Motor neuron (in vitro differentiated cells): ENCODE measurements around the gene SUSD6. TPM values are rescaled to one million over a fixed set of nuclear protein-coding genes. Genes with fewer than 3 reads are reported as not detected.

Experiments
- ATAC-seq, 8 experiments: fragments of 200-7000 bp; cut with Tn5 transposase; replicated peaks in 6 of 8; 2 replicates each; pipeline ENCODE4 v1.8.0; 2021; ENCODE audit warnings: mild to moderate bottlenecking in 8 of 8, moderate library complexity in 8 of 8
- H3K27ac ChIP-seq, 2 donors: fragments of 250-450 bp; sonication (Bioruptor Pico); 2 replicates each; pipeline ENCODE4 v1.9.0; 2021; ENCODE audit warnings: antibody characterized with exemption in 2 of 2, mild to moderate bottlenecking in 2 of 2, moderate library complexity in 1 of 2
- H3K4me1 ChIP-seq, 2 donors: fragments of 250-450 bp; sonication (Bioruptor Pico); replicated peaks in 1 of 2; 2 replicates each; pipeline ENCODE4 v1.6.1; 2021; ENCODE audit warnings: antibody characterized with exemption in 2 of 2, mild to moderate bottlenecking in 2 of 2, moderate library complexity in 1 of 2
- H3K4me3 ChIP-seq, 5 donors: fragments of 250-450 bp; sonication (Bioruptor Pico); 2 replicates each; pipeline ENCODE4 v1.9.0; 2021; ENCODE audit warnings: antibody characterized with exemption in 5 of 5, mild to moderate bottlenecking in 5 of 5, moderate library complexity in 4 of 5
- WGBS, 10 experiments: fragments of 450-650 bp; shearing (Covaris generic); methylation state at CpG; one replicate each; pipeline ENCODE4 v1.0.0; 2022; 5-methylcytosine and 5-hydroxymethylcytosine counted together
- in situ Hi-C, 9 experiments: fragments of 400-800 bp; cut with MboI; loops; one replicate each; pipeline ENCODE4 v1.15.0; 2021; ENCODE audit warnings: low sequenced_read_pairs in 9 of 9, low pct_unique_long_range_greater_than_20kb in 2 of 9; ENCODE audit not compliant: unreplicated experiment in 9 of 9
- total RNA-seq, 8 experiments: library from RNA; unstranded; fragments of 300-600 nt; gene quantifications; 2 replicates each; pipeline versions ENCODE4 v1.2.3 to v1.2.4, GENCODE V29; 2022

SUSD6 gene
- total RNA-seq, 8 experiments from 2014 or later = 6.5 to 36.3 (median 12.2) TPM

GRCh38 chr14:69615121-69615495, 3.7 kb downstream of the SUSD6 start:
- whole genome bisulfite sequencing, 10 experiments = 63 to 100% (median 79%) methylated on average over 2 to 5 of the region's 5 CpGs; no CpG with 5 or more reads in 3 of the 10 experiments
- no peak overlapping the region for H3K4me3 ChIP-seq
- in situ Hi-C loops = no loop called here
- H3K27ac ChIP-seq = no peak overlapping the region
- no peak for ATAC-seq
- peaks cover 27% of the 10 kb centered on the region in 2 donors for H3K4me1 ChIP-seq

- no peak for ATAC-seq
- in situ Hi-C loops = no loop called here
- WGBS, 10 experiments = 20 to 100% (median 85%) methylated on average over 1 to 9 of the region's 9 CpGs; no CpG with 5 or more reads in 2 of the 10 experiments
- no peak overlapping the region for H3K27ac ChIP-seq
- H3K4me1 ChIP-seq = peaks cover 20 to 21% of the 10 kb centered on the region in 2 donors
- no peak overlapping the region for H3K4me3 ChIP-seq
Observed at GRCh38 chr14:69615496-69616407, 4.4 kb downstream of the SUSD6 start.

- no peak overlapping the region for H3K4me3 ChIP-seq
- H3K27ac ChIP-seq = no peak overlapping the region
- no peak for ATAC-seq
- WGBS, 10 experiments = 67 to 100% (median 90%) methylated on average over 1 of the region's 1 CpG; no CpG with 5 or more reads in 2 of the 10 experiments
- peaks cover 20 to 21% of the 10 kb centered on the region in 2 donors for H3K4me1 ChIP-seq
- in situ Hi-C loops = no loop called here
Observed at GRCh38 chr14:69616408-69616773, 5.0 kb downstream of the SUSD6 start.

- no peak for ATAC-seq
- no peak overlapping the region for H3K4me3 ChIP-seq
- in situ Hi-C loops = no loop called here
- peaks cover 19 to 21% of the 10 kb centered on the region in 2 donors for H3K4me1 ChIP-seq
- WGBS, 10 experiments = 83 to 100% (median 100%) methylated on average over 1 of the region's 1 CpG; no CpG with 5 or more reads in 6 of the 10 experiments
- no peak overlapping the region for H3K27ac ChIP-seq
Observed at GRCh38 chr14:69617796-69618195, 6.4 kb downstream of the SUSD6 start.

GRCh38 chr14:69619012-69619411, 7.6 kb downstream of the SUSD6 start:
- in situ Hi-C loops = no loop called here
- Histone ChIP-seq H3K27ac (no peak overlapping the region), H3K4me1 (peaks cover 8 to 12% of the 10 kb centered on the region in 2 donors), H3K4me3 (no peak overlapping the region)
- no peak for ATAC-seq
- 58 to 100% (median 71%) methylated on average over 1 to 4 of the region's 4 CpGs; no CpG with 5 or more reads in 3 of the 10 experiments for WGBS, 10 experiments

- in situ Hi-C loops = no loop called here
- H3K4me1 ChIP-seq = peaks cover 3 to 7% of the 10 kb centered on the region in 2 donors
- peak in 1 of 8 experiments; percentile 60 for ATAC-seq
- no peak overlapping the region for H3K4me3 ChIP-seq
- H3K27ac ChIP-seq = no peak overlapping the region
- WGBS, 10 experiments = 86 to 100% (median 94%) methylated on average over 1 to 5 of the region's 5 CpGs; no CpG with 5 or more reads in 2 of the 10 experiments
Observed at GRCh38 chr14:69620211-69620611, 8.8 kb downstream of the SUSD6 start.

- in situ Hi-C loops = no loop called here
- Histone ChIP-seq H3K4me3 (no peak overlapping the region), H3K27ac (no peak overlapping the region), H3K4me1 (peaks cover 3 to 4% of the 10 kb centered on the region in 2 donors)
- WGBS, 10 experiments = 80 to 100% (median 91%) methylated on average over 2 of the region's 2 CpGs; no CpG with 5 or more reads in 4 of the 10 experiments
- no peak for ATAC-seq
Observed at GRCh38 chr14:69620981-69621380, 9.6 kb downstream of the SUSD6 start.

- no peak for ATAC-seq
- in situ Hi-C loops = no loop called here
- Histone ChIP-seq H3K4me3 (no peak overlapping the region), H3K4me1 (peaks cover 0 to under 1% of the 10 kb centered on the region in 2 donors), H3K27ac (no peak overlapping the region)
- WGBS, 10 experiments = 71 to 100% (median 88%) methylated on average over 1 to 4 of the region's 4 CpGs; no CpG with 5 or more reads in 3 of the 10 experiments
Observed at GRCh38 chr14:69624136-69624535, 12.7 kb downstream of the SUSD6 start.

- peaks cover 0 to 12% of the 10 kb centered on the region in 2 donors for H3K4me1 ChIP-seq
- peak in 3 of 8 experiments; percentile 20 to 53 (median 30) for ATAC-seq
- no peak overlapping the region for H3K4me3 ChIP-seq
- in situ Hi-C loops = no loop called here
- WGBS, 10 experiments = 10 to 100% (median 82%) methylated on average over 1 to 9 of the region's 11 CpGs; no CpG with 5 or more reads in 2 of the 10 experiments
- no peak overlapping the region for H3K27ac ChIP-seq
Observed at GRCh38 chr14:69625299-69626131, 14.1 kb downstream of the SUSD6 start.

- in situ Hi-C loops = no loop called here
- 77 to 100% (median 94%) methylated on average over 1 to 5 of the region's 5 CpGs; no CpG with 5 or more reads in 1 of the 10 experiments for WGBS, 10 experiments
- peaks cover 0 to 14% of the 10 kb centered on the region in 2 donors for H3K4me1 ChIP-seq
- no peak for ATAC-seq
- H3K27ac ChIP-seq = no peak overlapping the region
- H3K4me3 ChIP-seq = no peak overlapping the region
Observed at GRCh38 chr14:69626132-69626500, 14.7 kb downstream of the SUSD6 start.

GRCh38 chr14:69629225-69630127, 18.1 kb downstream of the SUSD6 start:
- Histone ChIP-seq H3K4me3 (no peak overlapping the region), H3K4me1 (peaks cover 22 to 25% of the 10 kb centered on the region in 2 donors), H3K27ac (no peak overlapping the region)
- ATAC-seq = no peak
- 50 to 90% (median 65%) methylated on average over 1 to 6 of the region's 9 CpGs; no CpG with 5 or more reads in 1 of the 10 experiments for WGBS, 10 experiments
- in situ Hi-C loops = no loop called here

GRCh38 chr14:69630360-69630759, 19.0 kb downstream of the SUSD6 start:
- in situ Hi-C loops = no loop called here
- no peak overlapping the region for H3K4me3 ChIP-seq
- peaks cover 24 to 25% of the 10 kb centered on the region in 2 donors for H3K4me1 ChIP-seq
- no peak overlapping the region for H3K27ac ChIP-seq
- 40 to 95% (median 71%) methylated on average over 1 to 2 of the region's 2 CpGs; no CpG with 5 or more reads in 1 of the 10 experiments for WGBS, 10 experiments
- peak in 4 of 8 experiments; percentile 14 to 64 (median 60) for ATAC-seq
